Stimulated activated naive CD8-positive, alpha-beta T cell treated with anti-CD3 and anti-CD28 coated beads, Interleukin-15, Interleukin-2, amounts not matched to agents 100 ng/mL and 50 ng/mL, for 24 hours (primary cell): Measurements from ENCODE around the gene RAB21.
"Not testable (repeated sequence)": the region's sequence is repeated elsewhere in the genome, so short reads cannot be mapped to it uniquely, and the experiment has no call there.

Source experiments
- H3K27ac Mint-ChIP-seq: one replicate; pipeline ENCODE4 v1.8.0; 2021; ENCODE audit warnings: mild to moderate bottlenecking, mixed read lengths
- H3K27me3 Mint-ChIP-seq: one replicate; pipeline ENCODE4 v1.8.0; 2021; ENCODE audit warnings: mixed read lengths
- H3K36me3 Mint-ChIP-seq: one replicate; pipeline ENCODE4 v1.8.0; 2021; ENCODE audit warnings: low read depth, mixed read lengths
- H3K4me1 Mint-ChIP-seq: one replicate; pipeline ENCODE4 v1.8.0; 2021; ENCODE audit warnings: low read depth, mixed read lengths
- H3K4me3 Mint-ChIP-seq: one replicate; pipeline ENCODE4 v1.8.0; 2021; ENCODE audit warnings: mild to moderate bottlenecking, mixed read lengths
- H3K9me3 Mint-ChIP-seq: one replicate; pipeline ENCODE4 v1.8.0; 2021; ENCODE audit warnings: mixed read lengths

The RAB21 gene

GRCh38 chr12:71804505-71804904 lies 49.8 kb downstream of the RAB21 start:
- Mint-ChIP-seq H3K27me3 (peaks cover 8% of the 10 kb centered on the region), H3K4me1 (no peaks in the 10 kb centered on the region), H3K9me3 (no peaks in the 10 kb centered on the region), H3K27ac (no peak overlapping the region), H3K4me3 (no peak overlapping the region), H3K36me3 (no peaks in the 10 kb centered on the region)

- peaks cover 20% of the 10 kb centered on the region for H3K27me3 Mint-ChIP-seq
- H3K36me3 Mint-ChIP-seq = no peaks in the 10 kb centered on the region
- H3K9me3 Mint-ChIP-seq = no peaks in the 10 kb centered on the region
- no peaks in the 10 kb centered on the region for H3K4me1 Mint-ChIP-seq
- no peak overlapping the region for H3K27ac Mint-ChIP-seq
- no peak overlapping the region for H3K4me3 Mint-ChIP-seq
Measured at GRCh38 chr12:71810921-71811320, 56.3 kb downstream of the RAB21 start.

- not testable (repeated sequence) for H3K9me3 Mint-ChIP-seq, H3K27me3 Mint-ChIP-seq, H3K27ac Mint-ChIP-seq, H3K4me3 Mint-ChIP-seq, H3K36me3 Mint-ChIP-seq, H3K4me1 Mint-ChIP-seq
Measured at GRCh38 chr12:71815242-71815641, 60.6 kb downstream of the RAB21 start.

- not testable (repeated sequence) for H3K36me3 Mint-ChIP-seq, H3K4me3 Mint-ChIP-seq, H3K27ac Mint-ChIP-seq, H3K27me3 Mint-ChIP-seq, H3K9me3 Mint-ChIP-seq, H3K4me1 Mint-ChIP-seq
Measured at GRCh38 chr12:71822088-71822487, 67.4 kb downstream of the RAB21 start.

GRCh38 chr12:71828813-71829212 lies 74.2 kb downstream of the RAB21 start:
- no peaks in the 10 kb centered on the region for H3K9me3 Mint-ChIP-seq
- no peak overlapping the region for H3K27ac Mint-ChIP-seq
- H3K36me3 Mint-ChIP-seq = no peaks in the 10 kb centered on the region
- H3K27me3 Mint-ChIP-seq = peaks cover 22% of the 10 kb centered on the region
- no peaks in the 10 kb centered on the region for H3K4me1 Mint-ChIP-seq
- H3K4me3 Mint-ChIP-seq = no peak overlapping the region

- peaks cover 10% of the 10 kb centered on the region for H3K27me3 Mint-ChIP-seq
- no peaks in the 10 kb centered on the region for H3K9me3 Mint-ChIP-seq
- peaks cover 16% of the 10 kb centered on the region for H3K36me3 Mint-ChIP-seq
- no peak overlapping the region for H3K4me3 Mint-ChIP-seq
- H3K4me1 Mint-ChIP-seq = peaks cover 42% of the 10 kb centered on the region
- no peak overlapping the region for H3K27ac Mint-ChIP-seq
Measured at GRCh38 chr12:71837356-71837755, 82.7 kb downstream of the RAB21 start.

- H3K27me3 Mint-ChIP-seq = peaks cover 5% of the 10 kb centered on the region
- peak overlapping the region; percentile 8 for H3K4me3 Mint-ChIP-seq
Measured at GRCh38 chr12:71838231-71838630, 83.6 kb downstream of the RAB21 start.

GRCh38 chr12:71838676-71839075 lies 84.0 kb downstream of the RAB21 start:
- Mint-ChIP-seq H3K27me3 (peaks cover 3% of the 10 kb centered on the region), H3K27ac (peak overlapping the region; percentile 98), H3K4me1 (peaks cover 44% of the 10 kb centered on the region), H3K9me3 (no peaks in the 10 kb centered on the region), H3K36me3 (peaks cover 17% of the 10 kb centered on the region), H3K4me3 (peak overlapping the region; percentile 99)

More at GRCh38 chr12:71838231-71838630, 83.6 kb downstream of the RAB21 start:
- Mint-ChIP-seq H3K27ac (no peak overlapping the region), H3K9me3 (no peaks in the 10 kb centered on the region), H3K36me3 (peaks cover 17% of the 10 kb centered on the region), H3K4me1 (peaks cover 44% of the 10 kb centered on the region)

GRCh38 chr12:71840231-71840847 lies 85.7 kb downstream of the RAB21 start:
- no peaks in the 10 kb centered on the region for H3K9me3 Mint-ChIP-seq
- peaks cover 44% of the 10 kb centered on the region for H3K4me1 Mint-ChIP-seq
- peak overlapping the region; percentile 99 for H3K4me3 Mint-ChIP-seq
- no peaks in the 10 kb centered on the region for H3K27me3 Mint-ChIP-seq
- peak overlapping the region; percentile 98 for H3K27ac Mint-ChIP-seq
- H3K36me3 Mint-ChIP-seq = peaks cover 17% of the 10 kb centered on the region

- Mint-ChIP-seq H3K27me3 (no peaks in the 10 kb centered on the region), H3K9me3 (peaks cover 5% of the 10 kb centered on the region), H3K36me3 (peaks cover 36% of the 10 kb centered on the region), H3K4me3 (no peak overlapping the region), H3K4me1 (peaks cover 39% of the 10 kb centered on the region), H3K27ac (no peak overlapping the region)
Measured at GRCh38 chr12:71846322-71846940, 91.8 kb downstream of the RAB21 start.

- H3K4me3 Mint-ChIP-seq = no peak overlapping the region
- peak overlapping the region; percentile 50 for H3K27ac Mint-ChIP-seq
- H3K27me3 Mint-ChIP-seq = no peaks in the 10 kb centered on the region
- peaks cover 9% of the 10 kb centered on the region for H3K9me3 Mint-ChIP-seq
- H3K4me1 Mint-ChIP-seq = peaks cover 27% of the 10 kb centered on the region
- peaks cover 41% of the 10 kb centered on the region for H3K36me3 Mint-ChIP-seq
Measured at GRCh38 chr12:71848212-71848611, 93.5 kb downstream of the RAB21 start.

- peaks cover 31% of the 10 kb centered on the region for H3K4me1 Mint-ChIP-seq
- H3K36me3 Mint-ChIP-seq = peaks cover 51% of the 10 kb centered on the region
- H3K27ac Mint-ChIP-seq = peak overlapping the region; percentile 18
- peaks cover 9% of the 10 kb centered on the region for H3K9me3 Mint-ChIP-seq
- H3K4me3 Mint-ChIP-seq = no peak overlapping the region
- H3K27me3 Mint-ChIP-seq = no peaks in the 10 kb centered on the region
Measured at GRCh38 chr12:71849109-71849851, 94.6 kb downstream of the RAB21 start.
